Sigmoid colon (tissue), 4 donors: ENCODE results near the gene KCNAB1.

Experiments used
- POLR2A ChIP-seq, 2 donors: fragments of 450-650 bp; IDR thresholded peaks; one replicate each; pipeline ENCODE4 v1.6.1; 2016; ENCODE audit warnings: antibody characterized with exemption in 2 of 2, mild to moderate bottlenecking in 2 of 2, moderate library complexity in 2 of 2
- POLR2AphosphoS5 ChIP-seq, 4 donors: sonication (generic); formaldehyde crosslinking; IDR thresholded peaks; one replicate each; pipeline ENCODE4 v1.6.1; 2017; ENCODE audit warnings: antibody characterized with exemption in 4 of 4

DNA sequence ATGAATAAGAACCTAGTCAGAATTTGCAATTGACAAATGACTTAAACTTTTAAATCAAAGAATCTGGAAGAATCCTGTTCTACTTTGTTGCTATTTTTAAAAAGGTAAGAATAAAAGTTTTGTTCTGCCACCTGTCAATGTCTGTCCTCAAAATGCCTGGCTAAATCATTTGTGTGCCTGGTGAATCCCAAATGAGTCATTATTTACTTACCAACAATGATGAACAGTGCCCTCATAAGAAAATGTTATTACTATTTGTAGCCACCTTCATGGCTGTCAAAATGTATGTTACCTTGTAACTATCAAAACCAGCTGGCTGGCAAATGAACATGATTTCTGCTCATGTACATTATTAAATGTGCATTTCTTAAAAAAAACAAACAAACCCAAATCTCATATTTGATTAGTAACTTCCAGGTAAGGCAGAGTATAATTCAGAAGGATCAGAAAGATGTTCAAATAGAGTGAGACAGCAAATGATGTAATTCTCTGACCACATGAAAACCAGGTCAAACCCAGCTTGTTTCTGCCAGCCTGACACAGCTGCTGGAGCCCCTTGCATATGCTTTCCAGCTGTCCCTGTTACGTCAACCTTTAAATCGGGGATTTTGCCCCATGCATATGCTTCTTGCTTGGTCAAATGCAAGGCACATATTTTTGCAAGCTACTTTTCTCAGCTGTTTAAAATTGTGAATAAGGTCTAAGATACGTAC, 296.6 kb downstream of the KCNAB1 start:
- TF ChIP-seq POLR2A (IDR thresholded peaks at IDR 0.05) (no peak), POLR2AphosphoS5 (IDR thresholded peaks at IDR 0.05) (no peak)
